Pancreas (tissue), 10 donors: Measurements from ENCODE around the gene LRRC63. TPM values are rescaled to one million over a fixed set of nuclear protein-coding genes. Genes with fewer than 3 reads are reported as not detected.
"Not testable (repeated sequence)": the region's sequence is repeated elsewhere in the genome, so short reads cannot be mapped to it uniquely, and the experiment has no call there.

Experiments
- ATAC-seq, 4 donors: fragments of 200-7000 bp; cut with Tn5 transposase; one replicate each; pipeline versions ENCODE4 v1.8.0 to v1.9.1; 2020; ENCODE audit warnings: mild to moderate bottlenecking in 4 of 4, moderate library complexity in 4 of 4
- DNase-seq, 6 donors: peaks; one replicate each; pipeline ENCODE4 v3.0.0-alpha.2; 2020
- FAIRE-seq: peaks from 2 replicates; lab custom pipeline; 2012; peaks lifted over from hg19 to GRCh38; lab: Jason Lieb, UNC
- H3K27ac ChIP-seq, 4 donors: fragments of 200-600 bp; sonication (generic); 1 replicate in 3 of 4; 2 replicates in 1 of 4; pipeline versions ENCODE4 v1.5.0 to v1.8.0; 2020
- H3K27me3 ChIP-seq, 4 donors: fragments of 200-600 bp; one replicate each; pipeline ENCODE4 v1.8.0; 2021
- H3K36me3 ChIP-seq, 3 donors: fragments of 200-600 bp; sonication (generic) in 1 of 3; one replicate each; pipeline versions ENCODE4 v1.5.0 to v1.8.0; 2020 to 2021
- H3K4me1 ChIP-seq, 3 donors: fragments of 200-600 bp; one replicate each; pipeline ENCODE4 v1.8.0; 2021
- H3K4me3 ChIP-seq, 4 donors: fragments of 200-600 bp; sonication (generic) in 2 of 4; one replicate each; pipeline versions ENCODE4 v1.5.0 to v1.8.0; 2020 to 2021
- H3K9me3 ChIP-seq, 4 donors: fragments of 200-600 bp; one replicate each; pipeline ENCODE4 v1.8.0; 2021
- CTCF ChIP-seq, 4 donors: fragments of 200-600 bp; sonication (generic) in 3 of 4; IDR thresholded peaks; one replicate each; pipeline versions ENCODE4 v1.5.0 to v1.8.0; 2021; ENCODE audit warnings: antibody characterized with exemption in 4 of 4
- WGBS, 2 donors: extraction: QIAGEN DNeasy Blood & Tissue Kit; methylation state at CpG; one replicate each; pipeline ENCODE4 v1.1.7; 2013; 5-methylcytosine and 5-hydroxymethylcytosine counted together
- intact Hi-C, 3 donors: fragments of 100-400 bp; cut with DNase I; formaldehyde crosslinking; loops; one replicate each; pipeline versions ENCODE4 v1.11.1 to v1.14.2; 2022
- polyA plus RNA-seq, 2 donors: library from polyadenylated mRNA; stranded (reverse); fragments of 200-250 nt; gene quantifications; one replicate each; pipeline ENCODE4 v1.2.3, GENCODE V29; 2013
- total RNA-seq, 6 donors: library from RNA; stranded (reverse); fragmentation: NEBNext Ultra II Directional in 4 of 6; extraction: Animal tissue kit (Norgen Biotek cat#: 25700) in 4 of 6; gene quantifications; one replicate each; pipeline versions ENCODE4 v1.2.1 to v1.2.4, GENCODE V29; 2021 to 2023
- donor health status: healthy with polysubstance abuse.
- donor health status: DM: no; HTN: no; CAD: no; lungs with moderate emphysema.
- donor health status: DM: no; HTN: no; CAD: no.
- donor health status: control.
- donor health status: control.
- donor health status: Bipolar disorder and iron deficiency.
- donor health status: DM: yes; HTN: yes; CAD: no.
- donor health status: DM: no; HTN: no; CAD: no.
- donor health status: DM: no; HTN: no; CAD: no.
- donor health status: DM: yes; HTN: yes; CAD: no.

The LRRC63 gene
- total and polyA plus RNA-seq, 8 donors = 0.14 to 0.19 TPM; not detected in 6

GRCh38 chr13:46270416-46270815 is 58.7 kb downstream of the LRRC63 start:
- WGBS, 2 donors = 60 to 66% methylated on average over 6 of the region's 6 CpGs
- no peak for FAIRE-seq
- H3K9me3 ChIP-seq = no peaks in the 10 kb centered on the region
- H3K4me3 ChIP-seq = no peak overlapping the region
- no peaks in the 10 kb centered on the region for H3K27me3 ChIP-seq
- H3K36me3 ChIP-seq = no peaks in the 10 kb centered on the region
- no peak for TF ChIP-seq CTCF (IDR thresholded peaks at IDR 0.05)
- no peak overlapping the region for H3K27ac ChIP-seq
- intact Hi-C loops = no loop called here
- DNase-seq = no peak
- no peaks in the 10 kb centered on the region for H3K4me1 ChIP-seq
- ATAC-seq = no peak

- Histone ChIP-seq H3K36me3 (no peaks in the 10 kb centered on the region), H3K4me3 (no peak overlapping the region), H3K4me1 (no peaks in the 10 kb centered on the region), H3K9me3 (no peaks in the 10 kb centered on the region), H3K27me3 (no peaks in the 10 kb centered on the region), H3K27ac (no peak overlapping the region)
- intact Hi-C loops = no loop called here
- WGBS, 2 donors = 84 to 93% methylated on average over 3 of the region's 3 CpGs
- ATAC-seq (no peak), DNase-seq (no peak), FAIRE-seq (no peak)
- no peak for TF ChIP-seq CTCF (IDR thresholded peaks at IDR 0.05)
Measured at GRCh38 chr13:46274094-46274698, 62.5 kb downstream of the LRRC63 start.

GRCh38 chr13:46278474-46278873 is 66.7 kb downstream of the LRRC63 start:
- Histone ChIP-seq H3K27ac (no peak overlapping the region), H3K9me3 (no peaks in the 10 kb centered on the region), H3K36me3 (no peaks in the 10 kb centered on the region), H3K4me1 (no peaks in the 10 kb centered on the region), H3K4me3 (no peak overlapping the region), H3K27me3 (no peaks in the 10 kb centered on the region)
- intact Hi-C loops = no loop called here
- TF ChIP-seq CTCF (IDR thresholded peaks at IDR 0.05) = no peak
- no peak for FAIRE-seq
- no peak for ATAC-seq
- no peak for DNase-seq
- 52 to 58% methylated on average over 4 of the region's 4 CpGs for WGBS, 2 donors

- no peak for ATAC-seq
- 34 to 38% methylated on average over 2 of the region's 2 CpGs for whole genome bisulfite sequencing, 2 donors
- H3K36me3 ChIP-seq = no peaks in the 10 kb centered on the region
- H3K4me1 ChIP-seq = no peaks in the 10 kb centered on the region
- no peak overlapping the region for H3K4me3 ChIP-seq
- no peak for TF ChIP-seq CTCF (IDR thresholded peaks at IDR 0.05)
- no peaks in the 10 kb centered on the region for H3K9me3 ChIP-seq
- intact Hi-C loops = no loop called here
- no peaks in the 10 kb centered on the region for H3K27me3 ChIP-seq
- H3K27ac ChIP-seq = no peak overlapping the region
- no peak for FAIRE-seq
- no peak for DNase-seq
Measured at GRCh38 chr13:46281779-46282178, 70.1 kb downstream of the LRRC63 start.

- H3K4me3 ChIP-seq, H3K27ac ChIP-seq, H3K36me3 ChIP-seq, ATAC-seq, intact Hi-C loops, FAIRE-seq, H3K9me3 ChIP-seq, H3K27me3 ChIP-seq, H3K4me1 ChIP-seq, DNase-seq: not testable (repeated sequence)
- WGBS, 2 donors = 76 to 81% methylated on average over 15 to 16 of the region's 16 CpGs
Measured at GRCh38 chr13:46283912-46284824, 72.4 kb downstream of the LRRC63 start.
